T-helper 1 cell treated with Interleukin-12 subunit alpha and Interleukin-12 subunit beta and Interleukin-4 antibody, amounts not matched to agents 30 ng/mL and 1 ng/mL, for 36 hours (primary cell): ENCODE results near the gene SLA2. TPM values are rescaled to one million over a fixed set of nuclear protein-coding genes. Genes with fewer than 3 reads are reported as not detected.
"Not testable (repeated sequence)": the region's sequence is repeated elsewhere in the genome, so short reads cannot be mapped to it uniquely, and the experiment has no call there.

Experiments used
- intact Hi-C: fragments of 100-400 bp; cut with micrococcal nuclease; formaldehyde crosslinking; loops from one replicate; pipeline ENCODE4 v1.15.1; 2024
- total RNA-seq: library from RNA; stranded (reverse); gene quantifications from 2 replicates; pipeline ENCODE4 v1.2.3, GENCODE V29; 2022

SLA2 gene, protein sequence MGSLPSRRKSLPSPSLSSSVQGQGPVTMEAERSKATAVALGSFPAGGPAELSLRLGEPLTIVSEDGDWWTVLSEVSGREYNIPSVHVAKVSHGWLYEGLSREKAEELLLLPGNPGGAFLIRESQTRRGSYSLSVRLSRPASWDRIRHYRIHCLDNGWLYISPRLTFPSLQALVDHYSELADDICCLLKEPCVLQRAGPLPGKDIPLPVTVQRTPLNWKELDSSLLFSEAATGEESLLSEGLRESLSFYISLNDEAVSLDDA
- 78.0 and 78.8 TPM in 2 replicates for total RNA-seq

DNA sequence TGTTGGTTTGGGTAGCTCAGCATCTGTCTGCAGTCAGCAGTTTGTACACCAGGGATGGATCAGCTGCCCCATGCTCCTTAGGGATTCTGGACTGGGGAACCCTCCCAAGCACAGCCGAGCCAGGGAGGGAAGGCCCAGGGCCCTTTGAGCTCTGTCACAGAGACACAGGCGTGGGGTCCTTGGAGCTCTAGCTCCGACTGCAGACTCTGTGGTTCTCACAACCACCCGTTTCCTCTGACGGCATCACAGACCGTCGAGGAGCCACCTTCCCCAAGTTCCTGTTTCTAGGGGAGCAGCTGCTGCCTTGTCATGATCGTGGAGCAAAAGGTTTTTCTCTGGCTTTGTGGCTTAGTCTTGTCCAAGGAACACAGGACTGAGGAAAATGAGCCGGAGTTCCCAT, at the start of gene SLA2:
Gene SLA2 (minus strand): TSS at position 199 of the 400 bp plus-strand sequence. CDS start 4,861 bp downstream, outside the sequence.
- intact Hi-C loops: loop anchor here (1.0 to 5.0 kb wide), 6 partner anchors 12 to 531 kb away; partner anchors contain the start of genes MROH8, NDRG3 and RPN2

- intact Hi-C loops: not testable (repeated sequence)
Measured at GRCh38 chr20:36695467-36695866, 49.5 kb upstream of the SLA2 start.

- intact Hi-C loops: no loop called here
Measured at GRCh38 chr20:36688630-36689029, 42.6 kb upstream of the SLA2 start.

- intact Hi-C loops: no loop called here
Measured at GRCh38 chr20:36687850-36688249, 41.9 kb upstream of the SLA2 start.

GRCh38 chr20:36686944-36687343, 40.9 kb upstream of the SLA2 start:
- intact Hi-C loops: no loop called here

DNA sequence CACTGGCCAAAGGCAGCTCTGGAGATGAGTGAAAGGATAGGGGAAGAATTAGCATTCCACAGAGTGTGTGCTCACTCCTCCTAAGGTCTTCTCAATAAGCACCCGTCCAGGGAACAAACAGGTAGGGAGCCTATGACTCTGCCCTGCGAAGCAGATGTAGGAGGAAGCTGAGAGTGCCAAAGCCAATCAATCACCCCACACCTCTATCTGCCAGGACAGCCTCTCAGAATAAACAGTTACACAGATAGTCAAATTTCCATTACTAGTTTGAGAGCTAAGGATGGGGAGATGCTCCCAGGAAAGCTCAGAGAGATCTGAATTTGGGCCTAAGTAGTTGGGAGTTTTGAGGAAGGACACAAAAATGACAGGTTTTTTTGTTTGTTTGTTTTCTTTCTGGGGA, 40.5 kb upstream of the SLA2 start:
- intact Hi-C loops: no loop called here

- intact Hi-C loops: no loop called here
Measured at GRCh38 chr20:36684747-36685146, 38.8 kb upstream of the SLA2 start.

DNA sequence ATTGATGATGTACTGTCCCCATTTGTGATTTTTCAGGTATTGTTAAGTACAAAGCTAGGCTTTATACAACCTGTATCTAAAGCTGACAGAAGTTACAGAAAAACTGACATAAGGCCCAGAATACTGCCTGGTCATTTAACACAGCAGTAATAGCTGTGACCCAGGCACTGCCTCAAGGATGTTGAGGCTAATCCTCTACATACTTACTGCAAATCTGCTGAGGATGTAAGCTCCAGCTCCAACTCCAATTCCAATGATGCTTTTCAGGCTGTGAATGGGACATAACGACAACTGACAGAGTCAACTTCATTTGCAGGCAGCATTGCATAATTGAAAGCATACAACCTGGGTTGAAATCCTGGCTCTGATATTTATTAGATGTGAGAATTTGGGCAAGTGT, 36.3 kb upstream of the SLA2 start:
- intact Hi-C loops: no loop called here

GRCh38 chr20:36677422-36677771, 31.4 kb upstream of the SLA2 start:
- intact Hi-C loops: no loop called here

DNA sequence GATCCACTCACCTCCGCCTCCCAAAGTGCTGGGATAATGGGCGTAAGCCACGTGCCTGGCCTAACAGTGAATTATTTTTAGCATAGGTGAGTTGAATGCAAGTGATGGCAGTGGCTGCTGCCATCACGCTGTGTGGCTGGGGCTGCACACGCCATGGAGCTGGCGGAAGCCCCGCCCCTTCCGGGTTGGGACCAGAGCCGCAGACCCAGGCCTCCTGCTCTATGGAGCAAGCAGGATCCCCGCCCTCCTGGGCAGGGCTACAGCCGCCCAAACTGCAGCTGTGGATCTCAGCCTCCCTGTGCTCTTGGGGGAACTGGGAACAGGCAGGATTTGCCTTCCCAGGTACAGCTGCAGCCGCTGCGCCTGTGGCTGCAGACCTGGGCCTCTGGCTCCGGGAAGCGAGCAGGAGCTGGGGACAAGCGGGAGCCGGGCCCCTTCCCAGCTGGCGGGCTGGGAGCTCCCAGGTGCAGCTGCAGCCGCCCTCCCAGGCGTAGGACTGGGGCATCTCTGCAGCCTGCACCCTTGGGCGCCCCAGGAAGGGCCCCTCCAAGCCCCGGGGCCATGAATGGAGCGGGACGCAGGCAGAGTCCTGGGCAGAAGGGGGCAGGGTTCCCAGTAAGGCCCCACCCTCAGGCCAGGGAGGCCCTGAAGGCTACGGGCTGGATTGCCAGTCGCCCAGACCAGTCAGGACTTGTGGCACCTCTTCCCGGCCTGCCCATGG, 30.9 kb upstream of the SLA2 start:
- intact Hi-C loops: no loop called here

DNA sequence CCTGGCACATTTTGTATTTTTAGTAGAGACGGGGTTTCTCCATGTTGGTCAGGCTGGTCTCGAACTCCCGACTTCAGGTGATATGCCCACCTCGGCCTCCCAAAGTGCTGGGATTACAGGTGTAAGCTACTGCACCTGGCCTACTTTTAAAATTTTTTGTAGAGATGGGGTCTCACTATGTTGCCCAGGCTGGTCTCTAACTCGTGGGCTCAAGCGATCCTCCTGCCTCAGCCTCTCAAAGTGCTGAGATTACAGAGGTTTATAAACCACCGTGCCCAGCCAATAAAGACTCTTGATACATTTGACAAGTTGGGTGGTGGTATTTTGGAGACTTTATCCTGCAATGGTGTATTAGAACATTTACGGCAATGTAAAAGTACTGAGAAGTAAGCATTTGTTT, 29.5 kb upstream of the SLA2 start:
- intact Hi-C loops: not testable (repeated sequence)

DNA sequence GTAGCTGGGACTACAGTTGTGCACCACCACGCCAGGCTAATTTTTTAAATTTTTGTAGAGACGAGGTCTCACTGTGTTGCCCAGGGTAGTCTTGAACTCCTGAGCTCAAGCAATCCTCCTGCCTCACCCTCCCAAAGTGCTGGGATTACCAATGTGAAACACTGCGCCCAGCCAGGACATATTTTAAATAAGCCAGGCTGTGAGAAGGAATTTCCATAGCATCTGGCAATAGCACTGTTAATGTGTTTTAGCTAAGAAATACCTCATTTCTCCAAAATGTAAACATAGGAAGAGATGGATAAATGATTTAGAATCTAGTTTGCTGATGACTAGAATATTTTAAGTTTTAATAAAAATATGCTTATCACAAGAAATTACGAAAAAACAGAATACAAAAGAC, 27.0 kb upstream of the SLA2 start:
- intact Hi-C loops: no loop called here

- intact Hi-C loops: no loop called here
Measured at GRCh38 chr20:36670665-36671357, 24.8 kb upstream of the SLA2 start.

- intact Hi-C loops: loop anchor here (1.0 kb wide), 1 partner anchor 88 kb away; no protein-coding TSS in a partner anchor
Measured at GRCh38 chr20:36666181-36666740, 20.3 kb upstream of the SLA2 start.

DNA sequence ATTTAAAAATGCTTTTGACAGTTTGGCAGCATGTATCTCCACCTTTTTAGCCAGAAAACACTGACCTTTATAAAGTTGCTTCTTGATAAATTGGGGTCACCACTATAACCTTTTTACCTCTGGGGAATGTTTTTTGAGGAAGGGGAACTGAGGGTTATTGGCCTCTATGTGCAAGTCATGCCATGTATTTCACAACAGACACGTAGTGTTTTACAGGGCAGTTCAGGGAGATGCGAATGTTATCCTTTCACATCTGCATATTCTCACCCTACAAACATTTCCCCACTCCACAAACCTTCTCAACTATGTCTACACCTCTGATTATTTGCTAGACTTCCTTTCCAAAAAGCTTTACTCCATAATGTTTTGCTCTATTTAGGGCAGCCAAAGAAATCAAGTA, 17.0 kb upstream of the SLA2 start:
- intact Hi-C loops: no loop called here

- intact Hi-C loops: loop anchor here (1.0 kb wide), 1 partner anchor 12 kb away; the partner anchor contains the start of gene SLA2
Measured at GRCh38 chr20:36658300-36658699, 12.3 kb upstream of the SLA2 start.

GRCh38 chr20:36656733-36657132, 10.7 kb upstream of the SLA2 start:
- intact Hi-C loops: no loop called here

DNA sequence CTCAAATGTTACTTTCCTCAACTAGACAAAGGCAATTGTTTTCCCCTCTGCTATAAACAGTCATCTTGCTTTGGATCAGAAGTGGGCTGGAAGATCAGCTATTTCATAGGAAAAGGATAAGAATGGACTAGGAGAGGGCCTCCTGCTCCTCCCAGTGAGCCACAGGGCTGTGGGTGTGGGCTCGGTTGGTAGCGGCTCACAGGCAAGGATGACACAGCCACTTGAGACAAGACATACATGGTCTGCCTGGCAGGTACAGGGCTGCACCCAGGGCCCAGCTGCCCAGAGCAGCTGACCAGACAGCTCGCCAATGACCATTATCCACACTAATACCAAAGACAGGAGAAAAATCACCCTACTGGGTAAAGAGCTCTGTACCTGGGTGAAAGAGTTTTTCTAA, 9.0 kb upstream of the SLA2 start:
- intact Hi-C loops: no loop called here

- intact Hi-C loops: no loop called here
Measured at GRCh38 chr20:36654506-36654905, 8.5 kb upstream of the SLA2 start.

DNA sequence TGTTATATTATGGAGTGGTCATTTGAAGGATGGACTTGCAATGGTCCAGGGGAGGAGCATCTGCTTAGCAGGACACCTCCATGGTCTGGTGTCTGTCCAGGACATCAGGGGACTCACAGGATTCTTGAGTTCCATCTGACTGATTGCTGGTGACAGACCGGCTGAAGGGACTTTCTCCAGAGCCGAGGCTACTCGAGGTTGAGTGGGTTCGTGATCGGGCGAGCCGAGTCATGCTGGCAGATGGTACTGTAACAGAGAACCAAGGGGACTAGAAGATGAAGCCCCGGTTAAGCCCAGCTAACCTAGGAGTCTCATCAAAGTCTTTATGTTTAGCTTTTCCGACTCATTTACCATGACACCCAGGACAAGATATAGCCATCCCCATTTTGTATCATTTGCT, 7.5 kb upstream of the SLA2 start:
- intact Hi-C loops: no loop called here

DNA sequence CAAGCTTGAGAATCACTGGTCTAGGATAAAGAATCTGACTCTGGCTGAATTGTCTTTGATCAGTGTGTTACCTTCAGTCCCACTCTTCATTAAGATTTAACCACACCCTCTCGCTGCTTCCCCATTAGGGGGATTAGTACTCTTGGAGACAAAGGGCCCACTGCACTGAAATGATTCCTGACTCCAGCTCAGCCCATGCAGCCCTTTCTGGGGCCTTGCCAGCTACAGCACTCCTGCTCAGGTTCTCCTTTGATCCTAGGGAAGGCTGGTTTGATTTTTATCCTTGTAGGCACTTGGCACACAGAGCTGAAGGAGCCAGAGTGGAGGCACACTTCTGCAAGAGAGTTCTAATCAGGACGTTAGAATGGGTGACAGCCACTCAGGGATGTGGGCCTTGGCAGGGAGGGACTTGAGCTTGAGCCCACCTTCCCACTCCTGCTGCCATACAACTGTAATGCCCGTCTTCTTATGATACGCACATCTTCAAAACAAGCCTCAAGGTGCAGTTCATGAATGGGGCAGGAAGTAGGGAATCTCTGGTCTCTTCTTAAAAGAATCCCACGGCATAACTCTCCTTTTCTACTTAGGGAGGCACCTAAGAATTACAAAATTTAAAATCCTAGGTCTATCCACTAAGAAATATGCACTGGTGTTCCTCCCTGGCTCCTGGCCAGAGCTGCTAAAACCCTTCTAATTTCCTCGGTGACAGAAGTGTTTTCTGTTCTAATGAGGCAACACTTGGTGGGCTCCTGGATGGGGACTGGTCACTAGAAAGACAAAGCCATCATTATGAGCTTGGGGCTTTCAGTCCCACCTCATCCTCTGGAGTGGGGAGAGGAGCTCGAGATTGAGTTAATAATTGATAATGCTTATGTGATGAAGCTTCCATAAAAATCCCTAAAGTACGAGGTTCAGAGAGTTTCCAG, 1.5 kb upstream of the SLA2 start:
- intact Hi-C loops: loop anchor here (5.0 kb wide), 1 partner anchor 530 kb away; the partner anchor contains the start of genes MROH8 and RPN2
